COR-L47 (cell line): Measurements from ENCODE around the gene CLIP1.
"Not testable (repeated sequence)": the region's sequence is repeated elsewhere in the genome, so short reads cannot be mapped to it uniquely, and the experiment has no call there.

Source experiments
- DNase-seq: peaks from one replicate; lab custom pipeline; 2025; lab: John Stamatoyannopoulos, UW

CLIP1 gene

DNA sequence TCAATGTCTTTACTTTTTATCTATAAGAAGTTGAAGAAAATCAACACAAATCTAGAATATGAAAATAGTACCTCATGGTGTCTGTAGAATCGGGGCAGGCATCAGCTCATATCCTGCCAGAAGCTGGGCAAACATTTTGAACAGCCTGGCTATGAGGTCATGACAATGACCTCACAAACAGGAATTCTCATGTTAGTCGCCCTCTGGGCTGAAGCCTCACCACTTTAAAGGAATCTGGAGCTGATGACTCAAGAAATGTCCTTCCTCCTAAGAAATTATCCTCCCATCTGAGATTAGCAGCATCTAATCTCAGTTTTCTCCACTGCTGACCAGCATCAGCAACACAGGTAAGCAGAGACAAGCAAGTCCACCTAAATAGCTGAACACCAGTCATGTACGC, 27.1 kb downstream of the CLIP1 start:
- no peak for DNase-seq

DNA sequence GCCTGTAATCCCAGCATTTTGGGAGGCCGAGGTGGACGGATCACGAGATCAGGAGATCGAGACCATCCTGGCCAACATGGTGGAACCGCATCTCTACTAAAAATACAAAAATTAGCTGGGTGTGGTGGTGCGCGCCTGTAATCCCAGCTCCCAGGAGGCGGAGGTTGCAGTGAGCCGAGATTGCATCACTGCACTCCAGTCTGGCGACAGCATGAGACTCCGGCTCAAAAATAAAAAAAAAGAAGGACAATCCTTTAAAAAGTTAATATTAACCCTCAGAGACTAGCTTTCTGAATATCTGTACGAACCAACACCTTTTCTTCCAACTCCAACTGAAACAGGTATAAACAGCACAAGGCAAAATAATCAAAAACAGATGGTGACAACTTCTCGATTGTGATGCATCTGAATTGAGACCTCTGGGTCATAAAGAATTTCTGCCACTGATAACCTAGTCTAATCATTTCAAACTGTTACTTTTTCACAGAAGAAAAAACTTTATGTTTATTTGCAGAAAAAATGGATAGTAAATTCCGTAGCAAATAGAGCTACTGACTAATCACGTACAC, 27.8 kb downstream of the CLIP1 start:
- DNase-seq: no peak

- no peak for DNase-seq
These were observed 28.7 kb downstream of the CLIP1 start for GRCh38 chr12:122393817-122394216.

DNA sequence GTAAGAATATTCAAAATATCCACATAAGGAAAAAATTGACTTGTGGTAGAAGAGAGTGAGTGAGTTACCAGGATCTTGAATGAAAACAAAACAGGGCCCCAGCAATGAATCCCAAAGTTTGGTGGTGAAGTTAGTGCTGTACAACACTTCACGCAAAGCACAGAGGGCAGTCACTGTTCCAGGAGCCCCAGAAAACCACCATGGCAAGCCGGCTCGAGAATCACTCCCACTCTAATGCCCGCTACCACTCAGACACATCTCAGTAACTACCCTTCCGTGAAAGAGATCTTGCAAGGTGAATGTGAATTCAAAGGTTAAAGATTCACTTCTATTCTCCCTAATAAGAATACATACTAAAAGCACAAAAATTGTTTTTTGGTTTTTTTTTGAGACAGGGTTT, 30.1 kb downstream of the CLIP1 start:
- DNase-seq: no peak

- DNase-seq: no peak
These were observed 32.8 kb downstream of the CLIP1 start for GRCh38 chr12:122389677-122390076.

DNA sequence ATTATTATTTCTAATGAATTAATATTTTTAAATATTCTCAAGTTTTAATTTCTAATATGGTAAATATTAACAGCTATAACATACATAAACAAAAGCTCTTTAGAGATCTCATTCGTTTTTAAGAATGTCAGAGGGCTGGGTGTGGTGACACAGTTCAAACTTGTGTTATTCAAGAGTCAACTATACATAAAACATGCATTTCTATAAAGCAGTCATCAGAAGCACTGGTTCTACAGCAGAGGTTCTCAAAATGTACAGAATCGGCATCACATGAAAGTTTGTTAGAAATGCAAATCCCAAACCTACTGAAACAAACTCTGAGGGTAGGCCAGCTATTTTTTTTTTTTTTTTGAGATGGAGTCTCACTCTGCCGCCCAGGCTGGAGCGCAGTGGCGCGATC, 34.6 kb downstream of the CLIP1 start:
- no peak for DNase-seq

DNA sequence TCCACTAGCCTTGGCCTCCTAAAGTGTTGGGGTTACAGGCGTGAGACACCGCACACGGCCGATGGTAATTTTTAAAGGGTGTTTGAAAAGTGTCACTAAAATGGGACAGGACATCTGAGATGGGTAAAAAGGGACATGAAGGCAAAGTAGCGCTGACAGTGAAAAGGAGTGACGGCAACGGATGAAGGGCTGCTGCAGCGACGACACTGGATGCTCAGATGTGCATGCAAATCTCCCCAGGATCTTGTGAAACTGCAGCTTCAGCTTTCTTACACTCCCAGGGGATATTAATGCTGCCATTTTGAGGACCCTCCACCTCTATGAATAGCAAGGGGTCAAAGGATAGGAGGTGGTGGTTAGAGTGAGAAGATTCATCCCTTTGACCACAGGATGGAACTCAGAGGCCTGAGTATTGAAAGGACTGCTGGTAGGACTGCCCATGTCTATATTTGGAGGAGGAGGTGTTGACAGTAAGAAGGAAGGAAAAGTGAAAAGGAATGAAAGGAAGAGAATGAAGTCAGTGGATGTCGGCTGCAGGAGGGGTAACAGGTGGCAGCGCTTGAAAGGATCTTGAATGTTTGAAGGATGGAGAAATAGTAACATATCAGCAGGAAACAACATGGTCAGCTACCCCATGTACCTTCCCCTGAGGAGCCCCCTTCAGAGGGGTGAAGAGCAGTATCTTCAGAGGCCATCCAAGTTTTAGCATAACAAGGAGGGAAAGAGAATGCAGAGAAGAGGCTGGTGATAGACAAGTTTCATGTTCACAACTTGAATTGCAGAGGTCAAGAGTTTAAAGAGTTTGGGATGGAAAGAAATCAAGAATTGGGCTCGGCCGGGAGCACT, 37.1 kb downstream of the CLIP1 start:
- DNase-seq: no peak

GRCh38 chr12:122382919-122383350, 39.5 kb downstream of the CLIP1 start:
- DNase-seq: no peak

GRCh38 chr12:122381021-122381420, 41.4 kb downstream of the CLIP1 start:
- no peak for DNase-seq

GRCh38 chr12:122376751-122377150, 45.7 kb downstream of the CLIP1 start:
- not testable (repeated sequence) for DNase-seq

GRCh38 chr12:122374707-122375106, 47.8 kb downstream of the CLIP1 start:
- no peak for DNase-seq

DNA sequence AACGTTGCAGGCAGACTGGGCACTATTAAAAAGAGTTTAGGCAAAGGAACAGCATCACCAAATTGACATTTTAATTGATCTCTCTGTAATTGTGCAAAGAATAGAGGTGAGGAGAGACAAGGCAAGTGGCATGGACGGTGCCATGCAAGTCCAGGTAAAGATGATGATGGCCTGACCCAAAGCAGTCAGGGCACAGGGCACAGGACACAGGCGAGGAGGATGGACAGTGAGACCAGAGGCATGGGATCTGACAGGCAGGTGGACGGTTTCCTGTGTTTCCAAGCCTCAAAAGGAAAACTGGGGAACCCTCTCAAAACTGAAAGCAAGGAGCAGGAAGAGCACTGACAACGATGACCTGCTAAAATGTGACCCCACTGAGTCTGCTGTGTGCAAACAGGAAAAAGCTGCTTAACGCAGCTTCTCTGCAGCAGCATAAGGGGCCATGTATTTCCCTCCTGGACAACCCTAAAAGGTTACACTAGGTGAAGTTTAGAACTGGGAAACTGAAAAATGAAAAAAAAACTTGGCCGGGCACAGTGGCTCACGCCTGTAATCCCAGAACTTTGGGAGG, 50.9 kb downstream of the CLIP1 start:
- DNase-seq: no peak

DNA sequence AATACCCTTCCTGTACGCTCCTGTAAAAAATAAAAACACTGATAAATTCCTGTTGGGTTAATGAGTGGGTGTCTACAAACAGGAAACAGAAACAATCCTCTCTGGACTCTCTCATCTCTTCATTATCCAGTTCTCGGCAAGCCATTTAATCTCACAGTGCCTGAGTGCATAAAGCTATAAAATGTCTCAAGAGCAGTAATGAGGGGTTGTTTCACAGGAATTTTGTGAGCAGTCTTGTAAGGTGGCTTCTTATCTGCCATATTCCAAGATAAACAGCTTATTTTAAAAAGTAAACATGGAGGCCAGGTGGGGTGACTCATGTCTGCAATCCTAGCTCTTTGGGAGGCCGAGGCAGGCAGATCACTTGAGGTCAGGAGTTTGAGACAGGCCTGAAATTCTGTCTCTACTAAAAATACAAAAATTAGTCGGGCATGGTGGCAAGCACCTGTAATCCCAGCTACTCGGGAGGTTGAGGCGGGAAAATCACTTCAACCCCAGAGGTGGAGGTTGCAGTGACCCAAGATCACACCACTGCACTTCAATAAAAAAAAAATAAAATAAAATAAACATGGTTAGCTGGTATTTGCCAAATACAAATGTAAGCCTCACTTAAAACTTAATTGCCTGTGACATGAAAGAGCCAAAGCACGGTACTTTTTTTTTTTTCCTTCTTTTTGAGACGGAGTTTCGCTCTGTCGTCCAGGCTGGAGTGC, 54.0 kb downstream of the CLIP1 start:
- no peak for DNase-seq

GRCh38 chr12:122367632-122368031, 54.8 kb downstream of the CLIP1 start:
- not testable (repeated sequence) for DNase-seq

DNA sequence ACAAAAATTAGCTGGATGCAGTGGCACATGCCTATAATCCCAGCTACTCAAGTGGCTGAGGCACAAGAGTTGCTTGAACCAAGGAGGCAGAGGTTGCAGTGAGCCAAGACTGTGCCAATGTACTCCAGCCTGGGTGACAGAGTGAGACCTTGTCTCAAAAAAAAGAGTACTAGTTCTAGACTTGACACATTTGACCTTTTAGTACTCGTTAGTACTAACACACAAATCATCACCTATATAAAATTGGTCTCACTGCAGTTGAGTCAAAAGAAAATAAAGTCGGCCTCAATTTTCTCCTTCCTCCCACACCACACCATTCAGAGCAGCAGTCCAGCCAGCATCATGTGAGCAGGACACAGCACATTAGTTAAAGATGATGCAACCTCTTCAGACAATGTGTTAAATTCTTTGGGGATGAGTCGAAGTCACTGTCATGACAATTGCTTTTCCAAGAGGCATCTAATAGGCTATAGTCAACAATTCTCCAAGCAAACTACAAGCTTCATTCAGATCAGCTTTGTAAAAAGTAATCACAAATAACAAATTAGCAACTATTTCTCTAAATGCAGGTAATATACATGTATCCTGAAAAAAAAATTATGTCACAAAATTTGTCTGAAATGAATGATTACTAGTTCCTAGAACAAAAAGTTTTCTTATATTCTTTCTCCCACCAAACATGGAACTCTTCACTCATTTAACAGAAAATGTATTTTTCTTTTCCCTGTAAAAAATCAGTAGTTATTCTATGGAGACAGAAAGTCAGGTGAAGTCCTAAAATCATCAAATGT, 55.6 kb downstream of the CLIP1 start:
- DNase-seq: no peak

GRCh38 chr12:122365226-122365625, 57.2 kb downstream of the CLIP1 start:
- not testable (repeated sequence) for DNase-seq

DNA sequence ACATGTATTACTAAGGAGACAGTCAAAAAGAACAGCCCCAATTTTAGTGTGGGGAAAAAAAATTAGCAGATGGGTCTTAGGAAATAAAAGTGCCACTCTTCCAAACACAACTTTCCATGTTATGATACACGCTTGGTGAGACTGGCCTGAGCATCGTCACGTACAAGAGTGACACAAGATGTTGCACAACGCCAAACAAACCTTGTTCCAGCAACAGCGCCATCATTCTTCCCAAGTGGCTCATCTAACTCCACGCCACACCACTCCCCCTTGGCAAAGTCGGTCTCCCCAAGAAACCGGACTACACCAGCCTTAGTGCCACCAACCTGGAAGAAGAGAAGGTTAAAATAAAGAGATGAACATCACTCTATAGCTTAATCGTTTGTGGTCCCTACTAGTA, 58.7 kb downstream of the CLIP1 start:
- no peak for DNase-seq

- DNase-seq: no peak
These were observed 59.7 kb downstream of the CLIP1 start for GRCh38 chr12:122362755-122363154.

GRCh38 chr12:122358403-122358802, 64.1 kb downstream of the CLIP1 start:
- not testable (repeated sequence) for DNase-seq

DNA sequence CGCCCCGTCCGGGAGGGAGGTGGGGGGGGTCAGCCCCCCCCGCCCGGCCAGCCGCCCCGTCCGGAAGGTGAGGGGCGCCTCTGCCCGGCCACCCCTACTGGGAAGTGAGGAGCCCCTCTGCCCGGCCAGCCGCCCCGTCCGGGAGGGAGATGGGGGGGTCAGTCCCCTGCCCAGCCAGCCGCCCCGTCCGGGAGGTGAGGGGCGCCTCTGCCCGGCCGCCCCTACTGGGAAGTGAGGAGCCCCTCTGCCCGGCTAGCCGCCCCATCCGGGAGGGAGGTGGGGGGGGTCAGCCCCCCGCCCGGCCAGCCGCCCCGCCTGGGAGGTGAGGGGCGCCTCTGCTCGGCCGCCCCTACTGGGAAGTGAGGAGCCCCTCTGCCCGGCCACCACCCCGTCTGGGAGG, 64.9 kb downstream of the CLIP1 start:
- not testable (repeated sequence) for DNase-seq

DNA sequence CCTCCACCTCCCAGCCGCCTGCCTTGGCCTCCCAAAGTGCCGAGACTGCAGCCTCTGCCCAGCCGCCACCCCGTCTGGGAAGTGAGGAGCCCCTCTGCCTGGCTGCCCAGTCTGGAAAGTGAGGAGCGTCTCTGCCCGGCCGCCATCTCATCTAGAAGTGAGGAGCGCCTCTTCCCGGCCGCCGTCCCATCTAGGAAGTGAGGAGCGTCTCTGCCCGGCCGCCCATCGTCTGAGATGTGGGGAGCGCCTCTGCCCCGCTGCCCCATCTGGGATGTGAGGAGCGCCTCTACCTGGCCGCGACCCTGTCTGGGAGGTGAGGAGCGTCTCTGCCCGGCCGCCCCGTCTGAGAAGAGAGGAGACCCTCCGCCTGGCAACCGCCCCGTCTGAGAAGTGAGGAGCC, 65.5 kb downstream of the CLIP1 start:
- not testable (repeated sequence) for DNase-seq

DNA sequence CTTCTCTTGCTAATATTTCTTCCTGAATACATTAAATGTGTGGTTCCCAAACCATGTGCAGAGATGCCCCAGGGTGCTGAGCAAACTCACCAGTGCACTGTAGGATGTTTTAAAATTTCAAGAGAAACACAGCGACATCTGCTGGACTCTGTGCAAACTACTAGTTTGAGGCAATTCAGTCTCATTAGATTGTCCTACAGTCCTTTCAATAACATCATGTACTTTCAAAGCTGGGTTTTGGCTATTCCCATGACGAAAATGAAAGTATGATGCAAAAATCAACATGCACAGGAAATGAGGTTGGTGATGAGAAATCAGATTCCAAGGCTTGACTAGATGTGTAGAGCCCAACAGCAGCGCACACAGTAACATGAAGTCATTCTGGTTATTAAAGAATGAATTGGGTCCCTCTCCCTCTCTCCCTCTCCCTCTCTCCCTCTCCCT, 66.3 kb downstream of the CLIP1 start:
- peak; percentile 40 for DNase-seq
